Activated B cell treated with CpG ODN at 0.5 μM for 24 hours (primary cell): ENCODE results near the gene ZNF688. TPM values are rescaled to one million over a fixed set of nuclear protein-coding genes. Genes with fewer than 3 reads are reported as not detected.
A peak's percentile ranks its signal among the peaks of the same experiment; 100 is the strongest.

ENCODE experiments used
- ATAC-seq: fragments of 200-7000 bp; cut with Tn5 transposase; one replicate; pipeline ENCODE4 v1.10.0; 2021; ENCODE audit warnings: low read depth, mild to moderate bottlenecking, moderate library complexity
- CTCF ChIA-PET: fragments of 350-600 bp; sonication (Branson Sonifier 250); formaldehyde crosslinking; loops from one replicate; lab custom pipeline; 2021; ENCODE audit warnings: antibody characterized with exemption; lab: Charles Lee
- POLR2A ChIA-PET: fragments of 350-600 bp; sonication (Branson Sonifier 250); formaldehyde crosslinking; loops from one replicate; lab custom pipeline; 2021; ENCODE audit warnings: antibody characterized with exemption; lab: Charles Lee
- DNase-seq: peaks from one replicate; pipeline ENCODE4 v3.0.0; 2022
- H3K27ac Mint-ChIP-seq: one replicate; pipeline ENCODE4 v1.8.0; 2020; ENCODE audit warnings: mixed read lengths
- H3K27me3 Mint-ChIP-seq: one replicate; pipeline ENCODE4 v1.8.0; 2021; ENCODE audit warnings: mixed read lengths
- H3K36me3 Mint-ChIP-seq: one replicate; pipeline ENCODE4 v1.8.0; 2021; ENCODE audit warnings: low read depth, mixed read lengths
- H3K4me1 Mint-ChIP-seq: one replicate; pipeline ENCODE4 v1.8.0; 2021; ENCODE audit warnings: mixed read lengths
- H3K4me3 Mint-ChIP-seq: one replicate; pipeline ENCODE4 v1.8.0; 2020; ENCODE audit warnings: mild to moderate bottlenecking, mixed read lengths
- H3K9me3 Mint-ChIP-seq: one replicate; pipeline ENCODE4 v1.8.0; 2020; ENCODE audit warnings: mixed read lengths
- intact Hi-C: fragments of 100-400 bp; cut with micrococcal nuclease; formaldehyde crosslinking; loops from one replicate; pipeline ENCODE4 v1.15.1; 2024
- total RNA-seq: library from RNA; stranded (reverse); gene quantifications from 2 replicates; pipeline ENCODE4 v1.2.3, GENCODE V29; 2022
- TF ChIP-seq, protein P1 (sequence below): fragments of 200-600 bp; IDR thresholded peaks from one replicate; pipeline ENCODE4 v1.8.0; 2022; ENCODE audit warnings: antibody characterized with exemption, mild to moderate bottlenecking

Gene ZNF688
- total RNA-seq, 1 donor from 2014 or later, result 14.7 TPM

DNA sequence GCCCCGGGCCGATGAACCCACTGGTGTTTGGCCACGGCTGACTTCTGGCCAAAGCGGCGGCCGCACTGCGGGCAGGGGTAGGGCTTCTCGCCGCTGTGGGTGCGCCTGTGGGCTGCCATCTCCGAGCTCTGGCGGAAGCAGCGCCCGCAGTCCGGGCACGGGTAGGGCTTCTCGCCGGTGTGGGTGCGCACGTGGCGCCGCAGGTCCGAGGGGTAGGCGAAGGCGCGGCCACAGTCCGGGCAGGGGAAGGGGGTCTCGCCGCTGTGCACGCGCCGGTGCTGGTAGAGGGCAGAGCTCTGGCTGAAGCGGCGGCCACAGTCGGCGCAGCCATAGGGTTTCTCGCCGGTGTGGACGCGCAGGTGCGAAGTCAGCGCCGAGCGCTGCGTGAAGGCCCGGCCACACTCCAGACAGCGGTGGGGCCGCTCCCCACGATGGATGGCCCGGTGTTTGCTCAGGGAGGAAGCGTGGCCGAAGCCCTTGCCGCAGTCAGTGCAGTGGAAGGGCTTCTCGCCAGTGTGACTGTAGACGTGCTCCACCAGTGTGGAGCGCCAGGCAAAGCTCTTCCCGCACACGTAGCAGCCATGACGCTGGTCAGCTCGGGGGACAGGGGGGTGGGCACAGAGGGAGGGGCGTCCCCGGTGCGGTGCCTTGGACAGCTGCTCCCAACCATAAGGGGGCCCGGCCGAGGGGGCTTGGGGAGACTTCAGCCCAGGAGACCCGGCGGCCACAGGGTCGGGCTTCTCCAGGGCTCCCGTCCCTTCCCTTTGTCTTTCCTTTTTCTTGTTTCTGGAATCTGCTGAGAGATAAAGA is 16.0 kb downstream of the ZNF688 start:
- POLR2A ChIA-PET, result interaction anchor here (1.5 to 4.8 kb wide), 2 partner anchors 20 to 58 kb away, joined by 3 to 135 read pairs; partner anchors contain the start of gene ZNF747

DNA sequence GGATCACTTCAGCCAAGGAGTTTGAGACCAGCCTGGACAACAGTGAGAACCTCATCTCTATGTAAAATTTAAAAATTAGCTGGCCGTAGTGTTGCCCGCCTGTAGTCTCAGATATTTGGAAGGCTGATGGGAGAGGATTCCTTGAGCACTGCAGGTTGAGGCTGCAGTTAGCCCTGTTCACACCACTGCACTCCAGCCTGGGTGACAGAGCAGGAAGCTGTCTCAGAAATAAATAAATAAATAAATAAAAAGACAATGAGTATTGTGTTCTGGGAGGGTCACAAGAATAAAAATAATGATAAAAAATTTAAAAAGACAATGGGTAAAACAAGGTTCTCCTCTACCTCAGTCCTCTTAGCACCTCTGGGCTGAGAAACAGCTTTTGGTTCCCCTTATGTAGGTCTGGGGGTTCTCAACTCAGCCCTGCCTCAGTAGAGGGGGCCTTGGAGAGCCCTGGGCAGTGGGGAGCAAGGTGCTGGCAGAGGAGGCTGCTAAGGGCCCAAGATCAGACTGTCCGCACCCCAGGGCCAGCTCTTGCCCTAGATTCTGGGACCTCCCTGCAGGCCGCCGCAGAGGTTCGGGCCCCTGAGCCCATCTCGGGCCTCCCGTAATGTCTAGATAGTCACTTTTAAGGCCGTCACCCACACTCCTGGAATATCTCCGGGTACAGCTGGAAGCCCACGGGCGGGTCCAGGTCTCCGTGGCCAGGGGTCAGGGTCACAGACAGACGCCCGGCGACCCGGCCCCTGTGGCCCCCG is 16.8 kb downstream of the ZNF688 start:
- no peak overlapping the region for H3K4me3 Mint-ChIP-seq
- DNase-seq (no peak), ATAC-seq (no peak)
- peaks cover 36% of the 10 kb centered on the region for H3K4me1 Mint-ChIP-seq
- peaks cover 31% of the 10 kb centered on the region for H3K36me3 Mint-ChIP-seq
- H3K27ac Mint-ChIP-seq, result no peak overlapping the region
- H3K9me3 Mint-ChIP-seq, result no peaks in the 10 kb centered on the region
- ChIA-PET POLR2A (interaction anchor here (0.6 to 4.8 kb wide), 3 partner anchors 20 to 206 kb away, joined by 3 to 135 read pairs (median 4); partner anchors contain the start of gene ZNF747), CTCF (interaction anchor here (1.8 kb wide), 1 partner anchor 19 kb away, joined by 7 read pairs; the partner anchor contains the start of gene ZNF747)
- intact Hi-C loops, result loop anchor here (10.0 kb wide), 1 partner anchor 370 kb away; the partner anchor contains the start of gene FBXL19
- TF ChIP-seq, protein P1, sequence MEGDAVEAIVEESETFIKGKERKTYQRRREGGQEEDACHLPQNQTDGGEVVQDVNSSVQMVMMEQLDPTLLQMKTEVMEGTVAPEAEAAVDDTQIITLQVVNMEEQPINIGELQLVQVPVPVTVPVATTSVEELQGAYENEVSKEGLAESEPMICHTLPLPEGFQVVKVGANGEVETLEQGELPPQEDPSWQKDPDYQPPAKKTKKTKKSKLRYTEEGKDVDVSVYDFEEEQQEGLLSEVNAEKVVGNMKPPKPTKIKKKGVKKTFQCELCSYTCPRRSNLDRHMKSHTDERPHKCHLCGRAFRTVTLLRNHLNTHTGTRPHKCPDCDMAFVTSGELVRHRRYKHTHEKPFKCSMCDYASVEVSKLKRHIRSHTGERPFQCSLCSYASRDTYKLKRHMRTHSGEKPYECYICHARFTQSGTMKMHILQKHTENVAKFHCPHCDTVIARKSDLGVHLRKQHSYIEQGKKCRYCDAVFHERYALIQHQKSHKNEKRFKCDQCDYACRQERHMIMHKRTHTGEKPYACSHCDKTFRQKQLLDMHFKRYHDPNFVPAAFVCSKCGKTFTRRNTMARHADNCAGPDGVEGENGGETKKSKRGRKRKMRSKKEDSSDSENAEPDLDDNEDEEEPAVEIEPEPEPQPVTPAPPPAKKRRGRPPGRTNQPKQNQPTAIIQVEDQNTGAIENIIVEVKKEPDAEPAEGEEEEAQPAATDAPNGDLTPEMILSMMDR, result no peak
- no peaks in the 10 kb centered on the region for H3K27me3 Mint-ChIP-seq

More for the DNA sequence above, 16.0 kb downstream of the ZNF688 start:
- intact Hi-C loops, result loop anchor here (10.0 kb wide), 1 partner anchor 369 kb away; the partner anchor contains the start of gene FBXL19
- CTCF ChIA-PET, result interaction anchor here (1.8 kb wide), 1 partner anchor 20 kb away, joined by 7 read pairs; the partner anchor contains the start of gene ZNF747
- Mint-ChIP-seq H3K4me1 (peaks cover 37% of the 10 kb centered on the region), H3K36me3 (peaks cover 31% of the 10 kb centered on the region), H3K9me3 (no peaks in the 10 kb centered on the region), H3K4me3 (peak overlapping the region; percentile 53), H3K27ac (peak overlapping the region; percentile 35), H3K27me3 (no peaks in the 10 kb centered on the region)
- no peak for DNase-seq
- TF ChIP-seq, protein P1, result no peak
- ATAC-seq, result no peak

DNA sequence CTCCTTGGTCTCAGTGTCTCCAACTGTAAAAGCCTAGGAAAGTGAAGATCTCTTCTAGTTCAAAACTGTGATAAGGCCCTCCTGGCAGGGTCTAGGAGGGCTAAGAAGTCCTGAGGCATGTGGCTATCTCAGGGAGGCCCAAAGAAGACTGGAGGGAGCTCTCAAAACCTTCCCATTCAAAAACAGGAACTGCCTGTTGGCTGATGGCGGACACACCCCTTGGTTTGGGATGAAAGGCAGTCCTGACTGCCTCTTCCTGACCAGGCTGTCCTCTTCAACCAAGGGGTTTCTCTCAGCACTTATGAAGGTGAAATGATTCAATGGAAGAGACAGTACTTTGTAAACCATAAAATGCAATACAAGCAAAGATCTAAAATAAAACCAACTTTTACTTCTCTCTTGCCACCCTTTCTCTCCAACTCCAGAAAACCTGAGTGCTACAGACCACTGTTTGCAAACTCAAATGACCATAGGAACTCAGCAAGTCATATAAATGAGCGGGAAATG is 18.1 kb downstream of the ZNF688 start:
- no peak overlapping the region for H3K27ac Mint-ChIP-seq
- TF ChIP-seq, protein P1, result no peak
- no peak overlapping the region for H3K4me3 Mint-ChIP-seq
- H3K36me3 Mint-ChIP-seq, result peaks cover 31% of the 10 kb centered on the region
- POLR2A ChIA-PET, result no interaction called here
- intact Hi-C loops, result loop anchor here (10.0 kb wide), 1 partner anchor 371 kb away; the partner anchor contains the start of gene FBXL19
- CTCF ChIA-PET, result no interaction called here
- H3K9me3 Mint-ChIP-seq, result no peaks in the 10 kb centered on the region
- peaks cover 25% of the 10 kb centered on the region for H3K4me1 Mint-ChIP-seq
- ATAC-seq (no peak), DNase-seq (no peak)
- no peaks in the 10 kb centered on the region for H3K27me3 Mint-ChIP-seq

DNA sequence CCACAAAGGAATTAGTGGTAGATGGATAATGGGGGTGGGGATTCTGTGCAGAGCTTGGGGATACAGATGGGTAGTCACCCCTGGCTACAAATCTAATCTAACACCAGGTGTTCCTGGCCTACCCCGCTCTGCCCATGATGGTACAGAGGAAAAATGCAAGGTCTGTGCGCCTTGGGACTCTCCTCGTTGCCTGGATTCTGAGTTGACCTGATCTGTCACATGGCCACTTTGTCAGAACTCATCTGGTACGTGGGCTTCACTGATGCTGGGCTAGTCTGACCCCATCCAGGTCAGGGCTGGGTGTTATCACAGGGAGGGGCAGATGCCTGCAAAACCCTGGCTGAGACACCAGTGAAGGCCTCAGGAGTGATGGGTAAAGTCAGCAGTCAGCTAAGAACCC is 18.6 kb downstream of the ZNF688 start:
- Mint-ChIP-seq H3K4me1 (peaks cover 22% of the 10 kb centered on the region), H3K36me3 (peaks cover 31% of the 10 kb centered on the region), H3K27me3 (no peaks in the 10 kb centered on the region), H3K9me3 (no peaks in the 10 kb centered on the region), H3K4me3 (no peak overlapping the region), H3K27ac (no peak overlapping the region)
- intact Hi-C loops, result loop anchor here (10.0 kb wide), 1 partner anchor 372 kb away; the partner anchor contains the start of gene FBXL19
- ChIA-PET POLR2A (interaction anchor here (1.1 kb wide), 1 partner anchor 17 kb away, joined by 3 read pairs; no protein-coding TSS in a partner anchor), CTCF (no interaction called here)
- DNase-seq, result no peak
- TF ChIP-seq, protein P1, result no peak
- ATAC-seq, result no peak
